GM12873 (cell line): Measurements from ENCODE around the gene ZNF580.

Experiments used
- CTCF ChIP-seq: IDR thresholded peaks from 2 replicates; pipeline ENCODE4 v1.5.1; 2012; ENCODE audit warnings: low read depth, mild to moderate bottlenecking, moderate library complexity, low read length, control low read depth; ENCODE audit not compliant: insufficient read depth; ENCODE audit errors: missing control alignments

ZNF580 gene

GRCh38 chr19:55691561-55692481 is 51.0 kb downstream of the ZNF580 start:
- no peak for TF ChIP-seq CTCF

GRCh38 chr19:55692681-55693081 is 51.9 kb downstream of the ZNF580 start:
- TF ChIP-seq CTCF = no peak
